Naive thymus-derived CD4-positive, alpha-beta T cell (primary cell): ENCODE data around the gene ZNF106. TPM values are rescaled to one million over a fixed set of nuclear protein-coding genes. Genes with fewer than 3 reads are reported as not detected.

Source experiments
- polyA plus RNA-seq, 2 donors: library from polyadenylated mRNA; unstranded; fragments of 300-500 nt; fragmentation: Illumina TruSeq; gene quantifications; one replicate each; pipeline ENCODE4 v1.2.3, GENCODE V29; 2021
- total RNA-seq, 6 experiments: library from RNA in 5 of 6; stranded (reverse) in 5 of 6; gene quantifications; 1 replicate in 5 of 6; 2 replicates in 1 of 6; pipeline ENCODE4 v1.2.3 and lab custom pipeline; 2021 to 2026

ZNF106 gene
- total and polyA plus RNA-seq, 7 experiments from 2014 or later, result 32.4 to 54.3 (median 43.2) TPM

Other genes starting within 250 kb of the ZNF106 start
- 10 to 100 TPM; 31.3 to 57.2 (median 45.4) TPM for gene GANC, start 217.9 kb downstream of the ZNF106 start, total RNA-seq
- gene GANC, start 217.9 kb downstream of the ZNF106 start, polyA plus RNA-seq, result 10 to 100 TPM; 14.0 to 16.3 TPM
- gene TMEM87A, start 217.7 kb downstream of the ZNF106 start, total RNA-seq, result 10 to 100 TPM; 41.8 to 61.8 (median 53.7) TPM
- 10 to 100 TPM; 54.3 to 61.7 TPM for gene TMEM87A, start 217.7 kb downstream of the ZNF106 start, polyA plus RNA-seq
- 10 to 100 TPM in 4 of 5 experiments, 1 to 10 TPM in 1; 6.5 to 26.1 (median 16.4) TPM for gene CAPN3, start 131.6 kb downstream of the ZNF106 start, total RNA-seq
- under 1 TPM in 1 of 2 donors, not detected in 1; 0.48 TPM for gene CAPN3, start 131.6 kb downstream of the ZNF106 start, polyA plus RNA-seq
- 10 to 100 TPM; 60.0 to 80.0 (median 70.6) TPM for gene SNAP23, start 4.5 kb upstream of the ZNF106 start, total RNA-seq
- gene SNAP23, start 4.5 kb upstream of the ZNF106 start, polyA plus RNA-seq, result 10 to 100 TPM; 66.4 to 74.2 TPM
- 10 to 100 TPM; 15.4 to 37.1 (median 18.0) TPM for gene LRRC57, start 57.7 kb upstream of the ZNF106 start, total RNA-seq
- 1 to 10 TPM; 4.5 to 4.8 TPM for gene LRRC57, start 57.7 kb upstream of the ZNF106 start, polyA plus RNA-seq
- gene HAUS2, start 57.7 kb upstream of the ZNF106 start, total RNA-seq, result 10 to 100 TPM; 12.0 to 35.4 (median 16.8) TPM
- 10 to 100 TPM; 30.9 to 31.9 TPM for gene HAUS2, start 57.7 kb upstream of the ZNF106 start, polyA plus RNA-seq
- gene STARD9, start 84.5 kb upstream of the ZNF106 start, total RNA-seq, result 10 to 100 TPM in 1 of 5 experiments, 1 to 10 TPM in 4; 2.4 to 10.5 (median 4.5) TPM
- under 1 TPM; 0.13 to 0.87 TPM for gene STARD9, start 84.5 kb upstream of the ZNF106 start, polyA plus RNA-seq
- gene CDAN1, start 246.0 kb upstream of the ZNF106 start, total RNA-seq, result 10 to 100 TPM; 25.8 to 38.0 (median 28.3) TPM
- gene CDAN1, start 246.0 kb upstream of the ZNF106 start, polyA plus RNA-seq, result 10 to 100 TPM in 1 of 2 donors, 1 to 10 TPM in 1; 4.1 to 10.8 TPM